ENCODE results near the gene PGM1.

DNA sequence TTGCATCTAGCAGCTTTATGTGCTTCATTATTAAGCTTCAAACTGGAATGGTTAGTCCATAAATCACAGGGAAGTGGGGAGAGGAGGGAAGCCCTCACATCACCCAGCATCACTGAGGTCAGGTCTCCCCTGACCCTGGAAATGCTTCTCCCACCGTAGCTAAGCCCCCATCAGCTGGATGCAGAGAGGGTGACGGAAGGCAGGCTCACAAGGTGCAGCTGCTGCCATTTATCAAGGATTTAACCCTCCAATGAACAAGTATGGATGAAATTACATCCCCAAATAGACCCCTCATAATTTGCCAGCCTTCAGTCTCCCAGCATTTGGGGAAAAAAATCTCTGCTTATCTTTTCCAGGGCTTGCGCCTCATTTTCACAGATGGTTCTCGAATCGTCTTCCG, 60.8 kb downstream of the PGM1 start:
- TF ChIP-seq, protein P1, sequence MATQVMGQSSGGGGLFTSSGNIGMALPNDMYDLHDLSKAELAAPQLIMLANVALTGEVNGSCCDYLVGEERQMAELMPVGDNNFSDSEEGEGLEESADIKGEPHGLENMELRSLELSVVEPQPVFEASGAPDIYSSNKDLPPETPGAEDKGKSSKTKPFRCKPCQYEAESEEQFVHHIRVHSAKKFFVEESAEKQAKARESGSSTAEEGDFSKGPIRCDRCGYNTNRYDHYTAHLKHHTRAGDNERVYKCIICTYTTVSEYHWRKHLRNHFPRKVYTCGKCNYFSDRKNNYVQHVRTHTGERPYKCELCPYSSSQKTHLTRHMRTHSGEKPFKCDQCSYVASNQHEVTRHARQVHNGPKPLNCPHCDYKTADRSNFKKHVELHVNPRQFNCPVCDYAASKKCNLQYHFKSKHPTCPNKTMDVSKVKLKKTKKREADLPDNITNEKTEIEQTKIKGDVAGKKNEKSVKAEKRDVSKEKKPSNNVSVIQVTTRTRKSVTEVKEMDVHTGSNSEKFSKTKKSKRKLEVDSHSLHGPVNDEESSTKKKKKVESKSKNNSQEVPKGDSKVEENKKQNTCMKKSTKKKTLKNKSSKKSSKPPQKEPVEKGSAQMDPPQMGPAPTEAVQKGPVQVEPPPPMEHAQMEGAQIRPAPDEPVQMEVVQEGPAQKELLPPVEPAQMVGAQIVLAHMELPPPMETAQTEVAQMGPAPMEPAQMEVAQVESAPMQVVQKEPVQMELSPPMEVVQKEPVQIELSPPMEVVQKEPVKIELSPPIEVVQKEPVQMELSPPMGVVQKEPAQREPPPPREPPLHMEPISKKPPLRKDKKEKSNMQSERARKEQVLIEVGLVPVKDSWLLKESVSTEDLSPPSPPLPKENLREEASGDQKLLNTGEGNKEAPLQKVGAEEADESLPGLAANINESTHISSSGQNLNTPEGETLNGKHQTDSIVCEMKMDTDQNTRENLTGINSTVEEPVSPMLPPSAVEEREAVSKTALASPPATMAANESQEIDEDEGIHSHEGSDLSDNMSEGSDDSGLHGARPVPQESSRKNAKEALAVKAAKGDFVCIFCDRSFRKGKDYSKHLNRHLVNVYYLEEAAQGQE (IDR thresholded peaks at IDR 0.05; ENCODE audit: low read depth, low read length): no peak
- TF ChIP-seq, protein P2, sequence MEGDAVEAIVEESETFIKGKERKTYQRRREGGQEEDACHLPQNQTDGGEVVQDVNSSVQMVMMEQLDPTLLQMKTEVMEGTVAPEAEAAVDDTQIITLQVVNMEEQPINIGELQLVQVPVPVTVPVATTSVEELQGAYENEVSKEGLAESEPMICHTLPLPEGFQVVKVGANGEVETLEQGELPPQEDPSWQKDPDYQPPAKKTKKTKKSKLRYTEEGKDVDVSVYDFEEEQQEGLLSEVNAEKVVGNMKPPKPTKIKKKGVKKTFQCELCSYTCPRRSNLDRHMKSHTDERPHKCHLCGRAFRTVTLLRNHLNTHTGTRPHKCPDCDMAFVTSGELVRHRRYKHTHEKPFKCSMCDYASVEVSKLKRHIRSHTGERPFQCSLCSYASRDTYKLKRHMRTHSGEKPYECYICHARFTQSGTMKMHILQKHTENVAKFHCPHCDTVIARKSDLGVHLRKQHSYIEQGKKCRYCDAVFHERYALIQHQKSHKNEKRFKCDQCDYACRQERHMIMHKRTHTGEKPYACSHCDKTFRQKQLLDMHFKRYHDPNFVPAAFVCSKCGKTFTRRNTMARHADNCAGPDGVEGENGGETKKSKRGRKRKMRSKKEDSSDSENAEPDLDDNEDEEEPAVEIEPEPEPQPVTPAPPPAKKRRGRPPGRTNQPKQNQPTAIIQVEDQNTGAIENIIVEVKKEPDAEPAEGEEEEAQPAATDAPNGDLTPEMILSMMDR (IDR thresholded peaks at IDR 0.05): no peak
- TF ChIP-seq PBX3 (IDR thresholded peaks at IDR 0.05) (no peak), GABPA (IDR thresholded peaks at IDR 0.05; ENCODE audit: low read depth) (no peak), CHD2 (IDR thresholded peaks at IDR 0.05; ENCODE audit: low read length, partially characterized antibody) (no peak), SMC3 (IDR thresholded peaks at IDR 0.05; ENCODE audit: low read depth, low read length) (no peak), EP300 (IDR thresholded peaks at IDR 0.05; ENCODE audit: borderline replicate concordance in 1 of 2, low read depth in 1 of 2, low read length in 1 of 2) (no peak), RXRA (IDR thresholded peaks at IDR 0.05; ENCODE audit: borderline replicate concordance, low read depth) (no peak), YY1 (IDR thresholded peaks at IDR 0.05; ENCODE audit: low read depth) (no peak), POLR2AphosphoS5 (IDR thresholded peaks at IDR 0.05; ENCODE audit: low read depth, low read length) (no peak), TAF1 (IDR thresholded peaks at IDR 0.05; ENCODE audit: borderline replicate concordance, low read depth, low read length) (no peak), RAD21 (IDR thresholded peaks at IDR 0.05; ENCODE audit: low read length) (no peak), JUND (IDR thresholded peaks at IDR 0.05) (no peak)
- TF ChIP-seq, protein P3, sequence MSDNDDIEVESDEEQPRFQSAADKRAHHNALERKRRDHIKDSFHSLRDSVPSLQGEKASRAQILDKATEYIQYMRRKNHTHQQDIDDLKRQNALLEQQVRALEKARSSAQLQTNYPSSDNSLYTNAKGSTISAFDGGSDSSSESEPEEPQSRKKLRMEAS (IDR thresholded peaks at IDR 0.05; ENCODE audit: low read depth): no peak
